Activated CD8-positive, alpha-beta memory T cell treated with anti-CD3 and anti-CD28 coated beads, Interleukin-2, amount 50 U/mL, for 1 hour (primary cell): Measurements from ENCODE around the gene SERPINI1.

Experiments used
- DNase-seq: peaks from one replicate; pipeline ENCODE4 v3.0.0-alpha.2; 2020; ENCODE audit errors: extremely low read depth

Gene SERPINI1

DNA sequence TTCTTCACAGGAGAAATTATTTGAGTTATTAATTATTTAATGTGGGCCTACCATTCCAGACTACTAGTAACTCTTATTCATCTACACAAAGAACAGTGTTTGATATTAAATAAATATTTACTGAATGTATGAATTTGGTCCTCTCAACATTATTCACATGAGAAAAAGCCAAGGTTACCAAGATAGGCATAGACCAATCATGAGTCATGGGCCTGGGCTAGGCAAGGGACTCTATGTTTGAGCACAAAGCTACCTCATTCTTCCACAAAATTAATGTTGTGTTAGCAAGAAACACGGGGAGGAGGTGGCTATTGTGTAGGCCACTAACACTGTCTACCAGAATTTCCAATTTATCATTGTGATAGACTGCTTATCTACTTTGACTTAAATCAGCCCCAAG, 115.7 kb downstream of the SERPINI1 start:
- no peak for DNase-seq

DNA sequence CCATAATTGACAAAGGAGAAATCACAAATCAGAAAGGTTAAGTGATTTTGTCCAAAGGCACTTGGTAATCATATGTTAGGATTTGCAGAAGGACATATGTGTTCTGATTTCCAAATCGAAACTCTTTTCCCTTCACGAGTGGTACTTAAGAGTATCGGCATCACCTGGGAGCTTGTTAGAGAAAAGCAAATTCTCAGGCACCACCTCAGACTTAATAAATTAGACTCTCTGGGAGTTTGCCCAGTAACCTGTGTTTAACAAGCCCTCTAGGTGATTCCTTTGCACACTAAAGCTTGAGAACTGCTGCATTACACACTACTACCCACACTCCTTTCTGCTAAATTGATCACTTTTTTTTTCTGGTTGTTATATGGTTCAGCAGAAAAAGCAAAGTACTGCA, 116.2 kb downstream of the SERPINI1 start:
- DNase-seq: no peak

DNA sequence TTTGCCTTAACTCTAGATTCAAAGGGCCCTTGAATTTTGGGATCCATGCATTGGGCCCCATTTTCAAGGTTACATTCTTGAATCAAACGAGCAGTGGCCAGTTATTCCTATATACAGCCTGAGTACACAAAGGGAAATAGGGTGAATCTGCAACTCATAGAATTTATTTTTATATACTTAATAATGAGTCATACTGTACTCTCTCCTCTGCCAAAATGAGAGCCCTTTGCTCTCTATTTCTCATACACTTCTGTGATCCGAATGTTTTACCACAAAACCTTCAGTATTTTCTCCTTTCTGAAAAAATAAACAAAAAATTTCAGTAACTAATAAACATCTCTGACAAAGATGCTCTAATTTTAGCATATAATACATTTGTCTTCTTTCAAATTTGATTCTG, 116.7 kb downstream of the SERPINI1 start:
- no peak for DNase-seq

DNA sequence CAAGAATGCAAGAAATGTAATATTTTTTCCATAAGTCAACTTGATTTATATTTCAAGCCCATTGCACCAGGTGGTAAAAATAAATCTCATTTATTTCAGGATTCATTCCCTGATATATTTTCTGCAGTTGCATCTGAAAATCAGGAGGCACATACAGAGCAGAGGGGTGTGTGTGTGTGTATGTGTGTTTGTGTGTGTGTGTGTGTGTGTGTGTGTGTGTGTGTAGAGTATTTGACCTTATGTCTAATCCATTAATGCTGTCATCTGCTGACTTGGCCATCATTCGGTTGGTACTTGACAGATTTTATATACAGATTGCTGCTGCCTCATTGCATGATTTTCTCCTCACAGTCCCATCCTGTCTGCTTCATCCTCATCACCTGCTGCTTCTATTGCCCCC, 118.5 kb downstream of the SERPINI1 start:
- no peak for DNase-seq

DNA sequence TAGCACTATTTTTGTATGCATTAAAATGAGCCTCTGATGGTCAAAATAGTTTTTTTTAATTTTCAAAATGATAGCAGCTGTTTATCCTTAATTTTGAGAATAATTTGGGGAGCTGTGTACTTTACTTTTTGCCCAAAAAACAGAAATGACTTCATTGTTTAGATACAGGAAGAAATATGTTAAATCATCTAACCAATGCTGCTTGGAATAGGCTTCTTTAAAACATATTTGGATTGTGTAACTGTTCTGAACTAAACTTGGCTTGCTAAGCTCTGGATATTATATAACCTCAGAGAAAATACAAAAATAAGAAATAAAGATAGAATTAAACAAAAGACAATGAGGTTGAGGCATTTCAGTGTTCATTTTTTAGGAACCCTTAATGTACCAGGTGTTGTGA, 119.3 kb downstream of the SERPINI1 start:
- DNase-seq: no peak

DNA sequence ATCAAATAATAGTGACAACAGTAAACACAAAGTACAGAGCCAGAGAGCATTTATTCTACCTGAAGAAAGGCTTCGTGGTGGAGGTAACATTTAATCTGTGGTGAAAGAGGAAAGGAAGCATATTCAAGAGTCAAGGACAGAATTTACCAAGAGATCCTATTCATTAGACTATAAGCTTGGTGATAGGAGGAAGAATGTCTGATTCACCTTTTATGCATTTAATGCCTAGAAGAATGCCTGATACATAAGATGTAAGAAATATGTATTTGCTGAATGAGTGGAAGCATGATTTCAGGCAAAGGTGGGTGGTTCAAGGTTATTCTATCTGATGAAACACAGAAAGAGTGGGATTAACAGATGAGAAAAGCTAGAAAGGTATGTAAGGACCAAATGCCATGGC, 119.8 kb downstream of the SERPINI1 start:
- no peak for DNase-seq

DNA sequence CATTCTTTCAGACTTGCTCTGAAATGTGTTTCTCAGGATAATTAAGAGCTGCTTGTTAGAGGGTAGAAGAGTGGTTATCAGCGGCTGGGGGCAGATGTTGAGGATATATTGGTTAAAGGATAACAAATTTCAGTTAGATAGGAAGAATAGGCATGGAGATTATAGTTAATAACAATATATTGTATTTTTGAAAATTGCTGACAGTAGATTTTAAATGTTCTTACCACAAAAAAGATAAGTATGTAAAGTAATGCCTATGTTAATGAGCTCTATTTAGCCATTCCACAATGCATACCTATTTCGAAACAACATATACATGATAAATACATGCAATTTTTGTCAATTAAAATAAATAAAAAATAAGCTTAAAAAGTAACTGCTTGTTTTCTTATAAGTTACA, 123.3 kb downstream of the SERPINI1 start:
- DNase-seq: no peak

DNA sequence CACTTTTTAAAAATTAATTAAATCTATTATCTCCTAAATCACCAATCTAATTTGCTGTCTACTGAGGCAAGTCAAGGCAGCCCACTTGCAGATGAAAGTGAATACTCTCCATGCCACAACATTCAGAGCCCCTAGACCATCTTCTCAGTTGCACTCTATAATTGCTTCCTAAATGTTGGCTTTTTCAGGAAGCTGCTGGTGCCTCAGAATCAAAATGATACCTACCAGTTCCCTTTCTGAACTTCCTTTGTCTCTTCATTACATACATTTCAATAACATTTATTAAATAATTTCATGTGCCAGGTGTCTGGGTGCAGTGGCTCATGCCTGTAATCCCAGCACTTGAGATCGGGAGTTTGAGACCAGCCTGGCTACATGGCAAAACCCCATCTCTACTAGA, 124.1 kb downstream of the SERPINI1 start:
- no peak for DNase-seq

DNA sequence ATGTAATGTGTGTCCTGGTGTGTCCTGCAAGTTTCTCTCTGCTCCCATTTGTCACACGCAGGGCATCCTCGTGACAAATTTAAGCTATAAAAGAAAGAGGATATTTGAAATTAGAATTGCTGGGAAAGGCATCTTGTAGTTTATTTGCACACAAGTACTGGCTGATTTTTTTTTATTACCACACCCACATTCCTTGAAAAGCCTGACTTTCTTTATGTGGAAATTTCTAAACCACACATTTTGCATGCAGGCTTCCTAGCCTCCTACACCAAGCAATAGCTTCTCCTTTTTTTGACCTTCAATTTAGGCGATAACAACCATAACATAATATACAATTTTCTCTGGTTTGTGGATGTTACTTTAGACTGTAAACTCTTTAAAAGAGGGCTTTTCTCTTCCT, 126.1 kb downstream of the SERPINI1 start:
- DNase-seq: no peak

DNA sequence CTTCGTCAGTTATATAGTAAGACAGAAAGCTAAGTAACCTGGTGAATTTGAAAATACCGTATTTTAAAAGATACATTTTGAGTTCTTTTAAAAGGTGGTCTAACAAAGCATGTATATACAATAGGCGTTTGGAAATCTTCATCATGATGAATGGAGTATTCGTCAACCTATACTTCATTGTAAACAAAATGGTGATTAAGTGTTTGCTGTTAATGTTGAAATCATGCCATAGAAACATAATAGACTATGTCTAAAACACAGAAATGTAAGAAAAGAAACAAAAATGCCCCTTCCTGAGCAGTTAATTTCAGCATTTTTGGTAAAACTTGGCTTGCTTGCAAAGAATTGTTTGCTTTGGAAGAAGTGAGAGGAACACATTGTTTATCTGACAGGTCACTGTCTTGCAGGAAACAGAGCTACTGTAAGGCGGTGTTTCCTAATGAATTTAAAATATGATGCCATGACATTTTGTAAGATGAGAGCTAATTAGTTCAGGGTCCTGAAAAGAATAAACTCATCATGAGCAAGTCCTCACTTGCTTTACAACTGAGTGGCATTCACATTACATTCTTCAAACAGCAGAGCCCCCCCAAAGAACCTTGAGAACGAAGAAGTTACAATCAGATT, 126.7 kb downstream of the SERPINI1 start:
- DNase-seq: no peak

DNA sequence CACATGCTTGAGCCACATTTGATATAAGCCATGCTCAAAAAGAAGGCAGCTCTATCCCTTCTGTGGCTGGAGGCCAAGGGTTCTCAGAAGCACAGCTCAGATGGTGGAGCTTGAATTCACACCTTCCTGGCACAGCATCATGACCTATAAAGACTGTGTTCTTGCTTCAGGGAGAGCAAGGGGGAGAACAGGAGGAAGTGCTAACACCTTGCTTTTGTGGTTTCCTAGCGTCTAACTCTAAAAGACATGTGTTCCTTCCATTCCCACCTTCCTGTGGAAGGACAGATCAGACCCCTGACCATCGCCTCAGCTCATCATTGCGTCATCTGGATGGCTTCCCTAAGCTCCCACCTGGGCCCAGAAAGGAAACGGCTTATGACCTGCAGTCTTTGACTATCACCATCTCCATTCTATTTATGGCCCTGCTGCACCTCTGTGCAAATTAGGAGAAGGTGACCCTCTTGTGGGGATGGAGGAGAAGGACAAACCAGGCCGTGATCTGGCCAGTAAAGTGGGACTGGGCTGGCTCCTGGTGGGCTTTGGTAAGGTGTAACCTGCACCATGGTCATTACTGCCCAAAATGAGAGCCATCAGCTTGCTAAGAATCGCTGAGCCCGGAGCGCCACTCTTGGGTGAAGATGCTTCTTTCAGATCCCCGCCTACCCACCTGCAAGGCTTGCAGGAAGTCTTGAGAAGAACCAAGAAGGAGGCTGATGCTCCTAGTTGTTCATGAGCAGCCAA, 128.5 kb downstream of the SERPINI1 start:
- DNase-seq: no peak

DNA sequence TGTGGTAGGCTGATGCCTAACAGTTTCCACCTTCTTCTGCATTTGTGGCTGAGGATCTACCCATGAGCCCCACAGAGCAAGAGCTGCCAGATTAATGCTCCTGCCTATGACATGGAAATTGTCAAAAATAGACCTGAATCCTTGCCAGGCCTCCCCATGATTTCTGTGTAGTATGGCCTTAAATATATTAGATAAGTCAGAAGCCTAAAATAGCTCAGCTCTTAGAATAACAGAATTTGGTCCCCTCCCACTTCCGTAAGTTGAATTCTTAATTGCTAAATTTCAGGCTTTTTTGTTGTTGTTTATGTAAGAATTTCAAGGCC, 129.0 kb downstream of the SERPINI1 start:
- no peak for DNase-seq

DNA sequence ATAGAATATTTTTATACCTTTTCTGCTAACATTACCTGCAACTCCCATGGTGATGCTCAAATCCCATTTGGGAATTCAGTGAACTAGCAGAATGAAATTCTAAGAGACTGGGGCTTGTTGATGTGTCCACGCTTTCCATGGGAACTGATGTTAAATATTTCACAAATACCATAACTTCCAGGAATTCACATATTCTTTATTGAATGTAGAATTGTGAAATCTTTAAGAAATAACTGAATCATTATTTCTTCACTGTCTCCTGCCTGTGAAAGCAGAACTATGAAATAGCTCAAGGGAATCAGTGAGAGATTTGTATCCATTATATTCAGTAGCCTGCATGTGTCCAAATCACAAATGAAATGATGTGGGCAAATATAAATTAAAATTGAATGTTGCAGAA, 130.8 kb downstream of the SERPINI1 start:
- no peak for DNase-seq

DNA sequence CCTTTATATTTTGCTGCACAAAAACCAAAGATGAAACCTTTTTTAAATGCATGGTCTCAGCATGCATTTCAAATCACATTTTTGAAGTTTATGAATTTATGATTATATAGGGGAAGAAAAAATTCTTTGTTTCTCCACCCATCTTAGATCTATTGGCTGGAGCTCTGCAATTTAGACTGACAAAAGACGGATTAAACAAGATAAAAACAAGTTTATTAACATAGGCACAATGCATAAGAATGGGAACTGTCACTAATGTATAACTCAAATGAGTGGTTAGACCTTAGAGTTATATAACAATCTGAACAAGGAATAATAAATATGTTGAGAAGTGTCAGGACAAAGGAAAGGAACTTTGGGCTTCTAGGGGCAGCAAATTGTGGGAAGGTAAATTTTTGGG, 132.5 kb downstream of the SERPINI1 start:
- DNase-seq: no peak

DNA sequence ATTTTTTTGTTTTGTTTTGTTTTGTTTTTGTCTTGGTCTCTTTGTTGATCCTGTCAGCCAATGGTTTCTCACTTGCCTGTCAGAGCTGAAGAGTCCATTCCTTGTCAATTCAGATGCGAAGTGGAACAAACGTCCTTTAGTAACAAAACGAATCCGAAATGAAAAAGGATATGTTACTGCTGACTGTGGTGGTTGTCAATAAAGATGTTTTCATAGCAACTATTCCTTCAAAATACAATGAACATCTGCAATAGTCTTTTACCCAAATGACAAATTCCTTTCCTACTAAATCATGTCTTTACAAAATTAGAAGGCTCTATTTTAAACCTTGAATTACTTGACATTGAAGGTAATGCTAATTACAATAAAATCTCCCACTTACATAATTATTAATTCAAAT, 134.7 kb downstream of the SERPINI1 start:
- no peak for DNase-seq

DNA sequence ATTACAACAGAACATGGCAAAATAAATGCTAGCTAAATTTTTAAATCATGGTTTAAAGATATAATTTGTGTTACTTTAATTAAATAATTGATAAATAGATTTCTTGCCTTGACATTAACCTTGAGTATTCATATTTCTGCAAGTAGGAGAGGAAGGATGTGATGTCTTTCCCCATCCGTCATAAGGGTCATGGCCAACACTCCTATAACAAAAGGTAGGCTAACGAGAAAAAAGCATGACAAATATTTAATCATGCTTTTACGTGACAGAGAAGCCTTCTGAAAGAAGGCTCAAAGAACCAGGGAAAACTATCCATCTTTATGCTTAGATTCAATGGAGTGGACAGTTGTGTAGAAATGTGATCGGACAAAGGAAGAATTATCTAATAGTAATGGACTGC, 135.2 kb downstream of the SERPINI1 start:
- DNase-seq: no peak

DNA sequence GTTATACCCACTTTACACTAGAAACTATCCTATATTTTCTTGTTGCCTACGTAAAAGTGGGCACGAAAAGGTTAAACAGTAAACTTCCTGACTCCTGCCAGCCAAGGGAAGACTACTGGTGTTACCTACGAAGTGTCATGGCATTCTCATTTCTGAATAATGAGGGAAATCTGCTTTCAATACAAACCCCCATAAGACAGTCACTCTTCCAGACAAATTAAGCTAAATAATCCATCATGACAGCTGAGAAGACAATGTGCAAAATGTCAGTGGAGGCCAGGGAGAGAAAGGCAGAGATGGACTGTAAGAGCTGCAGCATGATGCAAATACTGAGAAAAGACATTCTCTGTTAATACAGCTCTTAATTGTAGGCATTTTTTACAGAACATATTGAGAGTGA, 136.5 kb downstream of the SERPINI1 start:
- no peak for DNase-seq

DNA sequence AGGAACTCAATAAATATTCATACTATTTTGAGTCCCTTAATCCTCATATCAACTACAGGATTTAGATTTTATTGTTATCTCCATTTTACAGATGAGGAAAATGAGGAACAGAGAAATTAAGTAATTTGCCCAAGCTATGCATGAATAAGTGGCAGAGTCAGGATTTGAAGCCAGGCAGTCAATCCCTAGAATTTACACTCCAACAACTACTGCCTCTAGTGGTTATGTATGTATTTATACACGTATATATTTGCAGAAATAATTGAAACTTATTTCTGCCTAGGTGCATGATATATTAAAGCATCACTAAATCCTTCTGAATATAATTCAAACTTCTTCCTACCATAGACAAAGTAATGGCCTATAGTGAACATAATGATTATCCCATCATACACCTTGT, 137.4 kb downstream of the SERPINI1 start:
- DNase-seq: no peak

DNA sequence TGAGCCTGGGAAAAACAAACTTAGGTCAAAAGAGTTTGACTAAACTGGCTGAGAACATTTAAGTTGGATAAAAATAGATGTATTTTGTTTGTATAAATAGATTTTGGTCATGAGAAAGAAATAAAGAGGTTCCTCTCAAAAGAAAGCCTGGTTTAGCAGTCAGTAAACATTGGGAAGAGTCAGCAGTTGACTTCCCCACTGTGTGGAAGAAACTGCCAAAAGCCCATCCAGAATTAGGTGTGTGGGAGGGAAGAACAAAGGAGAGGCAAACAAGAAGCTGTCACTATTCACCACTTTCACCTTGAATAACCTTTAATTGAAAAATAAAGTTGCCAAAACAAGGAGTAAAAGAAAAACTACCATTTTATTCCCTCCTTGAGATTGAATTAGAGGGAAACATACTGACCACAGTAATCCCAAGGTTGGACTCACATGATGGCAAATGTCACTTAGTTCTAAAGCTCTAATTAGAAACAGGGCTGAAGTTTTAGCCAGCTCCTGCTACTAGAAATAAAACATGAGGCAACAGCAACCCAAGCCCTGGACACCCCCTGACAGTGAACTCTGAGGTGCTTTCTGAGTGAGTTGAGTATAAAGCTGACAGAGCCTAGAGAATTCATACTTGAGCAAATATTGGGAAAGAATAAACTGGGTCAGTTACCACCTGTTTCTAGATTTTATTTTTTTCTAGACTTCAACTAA, 139.3 kb downstream of the SERPINI1 start:
- no peak for DNase-seq
